Placental epithelial cell (primary cell): Measurements from ENCODE around the gene TBC1D10B. TPM values are rescaled to one million over a fixed set of nuclear protein-coding genes. Genes with fewer than 3 reads are reported as not detected.
A peak's percentile ranks its signal among the peaks of the same experiment; 100 is the strongest.

Source experiments
- small RNA-seq: library from RNA; depleted of rRNA; stranded (forward); fragments of <200 nt; gene quantifications from one replicate; pipeline ENCODE3, GENCODE V24; 2012
- total RNA-seq: library from RNA; depleted of rRNA; stranded (reverse); fragments of >200 nt; gene quantifications from 2 replicates; pipeline ENCODE4 v1.2.3, GENCODE V29; 2012

The TBC1D10B gene, protein sequence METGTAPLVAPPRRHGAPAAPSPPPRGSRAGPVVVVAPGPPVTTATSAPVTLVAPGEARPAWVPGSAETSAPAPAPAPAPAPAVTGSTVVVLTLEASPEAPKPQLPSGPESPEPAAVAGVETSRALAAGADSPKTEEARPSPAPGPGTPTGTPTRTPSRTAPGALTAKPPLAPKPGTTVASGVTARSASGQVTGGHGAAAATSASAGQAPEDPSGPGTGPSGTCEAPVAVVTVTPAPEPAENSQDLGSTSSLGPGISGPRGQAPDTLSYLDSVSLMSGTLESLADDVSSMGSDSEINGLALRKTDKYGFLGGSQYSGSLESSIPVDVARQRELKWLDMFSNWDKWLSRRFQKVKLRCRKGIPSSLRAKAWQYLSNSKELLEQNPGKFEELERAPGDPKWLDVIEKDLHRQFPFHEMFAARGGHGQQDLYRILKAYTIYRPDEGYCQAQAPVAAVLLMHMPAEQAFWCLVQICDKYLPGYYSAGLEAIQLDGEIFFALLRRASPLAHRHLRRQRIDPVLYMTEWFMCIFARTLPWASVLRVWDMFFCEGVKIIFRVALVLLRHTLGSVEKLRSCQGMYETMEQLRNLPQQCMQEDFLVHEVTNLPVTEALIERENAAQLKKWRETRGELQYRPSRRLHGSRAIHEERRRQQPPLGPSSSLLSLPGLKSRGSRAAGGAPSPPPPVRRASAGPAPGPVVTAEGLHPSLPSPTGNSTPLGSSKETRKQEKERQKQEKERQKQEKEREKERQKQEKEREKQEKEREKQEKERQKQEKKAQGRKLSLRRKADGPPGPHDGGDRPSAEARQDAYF
- 31.7 and 39.7 TPM in 2 replicates for total RNA-seq

DNA sequence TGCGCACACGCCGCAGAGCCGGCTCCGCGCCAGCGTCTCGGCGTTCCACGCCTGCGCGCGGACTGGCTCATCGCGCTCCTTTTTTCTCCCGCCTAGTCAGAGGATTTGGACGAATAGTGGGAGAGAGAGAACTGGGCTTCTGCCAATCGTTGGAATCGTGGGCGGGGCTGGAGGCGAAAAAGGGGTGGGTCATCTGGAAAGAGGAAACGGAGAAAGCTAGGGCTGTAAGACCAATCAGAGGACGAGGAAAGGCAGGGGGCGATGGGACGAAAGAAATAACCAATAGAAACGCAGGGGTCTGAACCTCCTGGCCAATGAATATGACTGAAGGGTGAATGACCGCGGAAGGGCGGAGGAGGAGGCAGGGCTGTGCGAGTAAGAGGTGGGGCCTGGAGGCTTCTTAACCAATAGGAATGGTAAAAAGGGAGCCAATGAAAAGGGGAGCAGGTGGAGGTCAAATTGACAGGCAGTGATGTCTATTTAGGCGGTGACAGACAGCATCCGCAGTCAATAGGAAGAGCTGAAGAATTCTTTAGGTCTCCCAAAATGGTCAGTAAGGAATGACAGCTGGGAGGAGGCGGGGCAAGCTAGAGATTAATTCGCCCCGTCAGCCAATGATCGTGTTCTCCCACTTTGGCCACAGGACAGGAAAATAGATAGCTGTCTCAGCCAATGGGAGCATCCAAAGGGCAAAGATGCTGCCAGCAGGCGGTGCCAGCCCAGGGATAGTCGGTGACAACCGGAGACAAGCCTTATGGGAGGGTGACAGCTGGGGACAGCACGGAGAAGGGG is at the start of gene TBC1D10B:
Gene TBC1D10B (minus strand): TSS at position 39 of the 792 bp plus-strand sequence. CDS start 311 bp downstream, outside the sequence.

DNA sequence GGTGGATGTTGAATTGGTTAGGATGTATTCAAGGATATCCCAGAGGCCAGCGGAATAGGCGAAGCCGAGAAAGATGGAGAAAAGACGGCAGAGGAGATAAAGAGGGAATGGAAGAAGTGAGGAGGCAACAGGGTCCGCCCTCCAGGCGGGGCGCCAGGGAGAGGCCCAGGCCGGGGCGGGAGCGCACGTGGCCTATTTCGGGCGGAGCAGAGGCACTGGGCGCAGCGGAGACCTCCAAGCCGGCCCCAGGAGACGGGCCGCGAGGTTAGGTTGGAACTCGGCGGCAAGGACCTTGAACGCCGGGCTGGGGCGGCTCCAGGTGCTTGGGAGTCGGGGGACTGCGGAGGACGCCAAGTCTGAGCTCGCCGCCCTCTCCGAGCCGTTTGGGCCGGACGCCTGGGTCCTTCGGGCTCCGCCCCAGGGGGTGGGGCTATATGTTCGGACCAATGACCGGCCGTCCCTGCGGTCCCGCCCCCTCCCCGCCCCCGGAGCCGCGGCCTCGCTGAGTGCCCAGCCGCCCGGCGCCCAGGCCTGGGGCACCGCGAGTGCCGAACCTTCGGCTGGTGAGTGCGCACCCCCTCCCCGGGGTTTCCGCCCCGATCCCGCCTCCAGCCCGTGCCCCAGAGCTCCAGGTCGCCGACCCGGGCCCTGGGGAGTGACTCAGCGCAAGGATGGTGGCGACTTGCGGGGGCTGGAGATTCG is 37.0 kb upstream of the TBC1D10B start, which contains the start of gene ZNF771:
Gene ZNF771 (plus strand): TSS at position 505 of the 702 bp plus-strand sequence. CDS start 448 bp downstream, outside the sequence.

DNA sequence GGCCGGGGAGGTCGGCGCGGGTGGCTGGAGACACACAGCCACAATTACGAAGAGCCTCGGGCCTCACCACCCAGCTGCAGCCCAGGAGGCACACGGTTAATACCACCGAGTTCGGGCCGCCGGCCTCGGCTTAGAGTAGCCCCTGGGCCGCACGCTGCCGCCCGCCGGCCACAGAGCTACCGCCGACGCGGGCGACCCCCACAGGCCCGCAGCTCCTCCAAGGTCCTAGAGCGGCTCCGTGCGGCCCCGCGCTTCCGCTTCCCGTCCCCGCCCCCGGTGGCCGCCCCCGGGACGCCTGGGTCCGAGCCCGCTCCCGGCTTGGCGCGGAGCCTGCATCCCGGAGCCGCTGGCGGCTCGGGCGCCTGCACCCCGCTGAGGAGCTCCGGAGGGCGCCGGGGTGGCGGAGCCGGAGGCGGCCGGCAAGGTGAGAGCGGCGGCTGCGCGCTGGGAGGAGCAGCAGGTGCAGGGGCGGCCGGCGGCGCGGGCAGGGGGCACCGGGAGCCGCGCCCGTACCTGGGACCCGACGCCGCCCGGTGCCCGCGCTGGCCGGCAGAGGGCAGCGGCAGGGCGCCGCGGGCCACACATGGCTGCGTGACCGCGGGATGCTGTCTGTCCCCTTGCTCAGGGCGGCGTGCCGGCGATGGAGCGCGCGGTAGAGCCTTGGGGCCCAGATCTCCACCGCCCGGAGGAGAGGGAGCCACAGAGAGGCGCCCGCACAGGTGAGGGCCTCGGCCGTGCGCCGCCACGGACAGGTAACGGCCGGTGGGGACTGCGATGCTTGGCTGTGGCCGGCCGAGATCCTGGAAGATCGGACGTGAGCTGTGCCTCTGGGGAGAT is 25.1 kb upstream of the TBC1D10B start, which contains the start of gene ZNF48:
Gene ZNF48 (plus strand): TSS at position 266 of the 837 bp plus-strand sequence. CDS start 375 bp downstream, at position 641.

DNA sequence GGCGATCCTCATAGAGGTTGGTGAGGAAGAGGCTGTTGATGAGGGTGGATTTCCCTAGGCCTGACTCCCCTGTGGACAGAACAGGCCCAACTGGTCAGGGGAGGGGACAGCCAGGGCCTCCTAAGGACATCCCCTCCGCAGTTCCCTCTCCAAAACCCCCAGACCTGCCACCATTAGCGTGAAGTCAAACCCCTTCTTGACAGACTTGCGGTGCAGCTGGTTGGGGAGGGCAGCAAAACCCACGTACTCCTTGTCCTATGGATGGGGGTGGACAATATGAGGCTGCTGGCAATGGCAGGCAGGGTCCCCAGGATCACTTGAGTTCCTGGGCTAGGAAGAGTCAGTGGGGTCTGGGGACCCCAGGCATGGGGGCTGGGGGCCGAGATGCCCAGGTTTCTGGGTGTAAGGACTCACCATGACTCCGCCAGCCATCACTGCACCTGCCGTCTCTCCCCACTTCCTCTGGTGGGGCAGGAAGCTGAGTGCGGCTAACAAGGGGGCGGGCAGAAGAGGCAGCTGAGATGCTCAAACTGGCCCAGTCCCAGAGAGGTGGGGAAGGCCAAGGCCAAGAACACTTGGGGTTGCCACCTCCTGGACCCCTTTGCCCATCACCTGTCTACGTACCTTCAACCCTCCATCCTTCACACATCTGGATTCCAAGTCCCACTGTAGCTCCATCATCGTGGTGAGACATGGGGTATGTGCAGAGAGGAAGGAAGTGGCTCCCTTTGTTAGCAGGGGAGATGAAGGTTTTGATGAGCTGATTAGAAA is 12.0 kb upstream of the TBC1D10B start, which contains the start of gene SEPTIN1:
Gene SEPTIN1 (minus strand): TSS at position 451 of the 771 bp plus-strand sequence. CDS start 19 bp downstream, at position 432.

DNA sequence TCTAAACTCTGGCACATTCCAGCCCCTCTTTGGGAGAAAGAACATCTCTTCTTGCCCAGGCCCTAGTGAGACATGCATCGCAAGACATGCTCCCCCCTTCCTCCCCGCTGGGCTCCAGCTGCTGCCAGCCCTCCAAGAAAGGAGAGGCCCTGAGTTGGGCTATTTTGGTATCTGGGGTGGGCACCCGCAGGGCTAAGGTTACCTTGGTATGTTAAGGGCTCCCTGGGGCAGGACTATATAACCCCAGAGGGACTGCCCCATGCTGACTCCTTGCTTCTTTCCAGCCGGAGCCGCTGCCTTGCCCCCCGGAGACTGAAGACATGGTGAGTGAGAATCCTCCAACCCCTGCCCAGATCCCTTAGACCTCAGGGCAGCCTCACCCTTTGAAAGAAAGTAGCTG is 4.2 kb upstream of the TBC1D10B start, which contains the start of gene MYL11:
Gene MYL11 (plus strand): TSS at position 265 of the 400 bp plus-strand sequence. CDS start 56 bp downstream, at position 321.

DNA sequence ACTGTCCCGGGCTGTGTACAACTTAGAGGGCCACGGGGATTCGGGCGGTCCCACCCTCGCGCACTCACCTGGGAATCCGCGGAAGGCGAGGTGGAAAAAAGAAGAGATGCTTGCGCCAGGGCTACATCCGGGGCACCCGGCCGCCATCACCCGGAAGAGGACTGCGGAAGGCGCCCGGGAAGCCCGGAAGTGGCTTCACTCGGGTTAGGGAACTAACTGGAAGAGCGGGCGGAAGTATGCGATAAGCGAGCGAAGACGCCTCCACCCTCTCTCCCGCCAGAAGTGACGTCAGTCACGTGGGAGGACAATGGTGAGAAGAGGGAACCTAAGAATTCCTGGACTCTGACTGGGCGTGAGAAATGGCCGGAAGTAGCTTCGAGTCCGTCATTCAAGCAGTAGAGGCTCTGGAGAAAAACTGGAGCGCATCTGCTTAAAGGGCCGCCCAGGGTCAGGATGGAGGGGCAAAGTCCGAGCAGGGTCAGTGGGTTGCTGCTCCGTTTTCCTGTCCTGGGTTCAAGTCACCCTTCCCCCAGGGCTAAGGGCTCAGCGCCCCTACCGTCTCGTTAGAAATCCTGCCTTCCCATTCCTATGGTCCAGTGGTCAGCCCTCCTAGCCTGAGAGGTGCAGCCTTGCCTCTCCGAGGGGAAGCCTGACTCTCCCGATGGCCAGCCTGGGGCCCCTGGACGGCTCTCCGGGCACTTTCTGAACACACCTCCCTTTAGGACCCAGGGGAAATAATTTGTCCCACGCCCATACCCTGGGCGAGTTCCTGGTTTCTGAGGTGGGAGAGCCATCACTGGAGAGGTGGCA is 14.9 kb downstream of the TBC1D10B start, which contains the start of gene CD2BP2:
Gene CD2BP2 (minus strand): TSS at position 165 of the 810 bp plus-strand sequence. CDS start 627 bp downstream, outside the sequence.

Small RNA genes lying within 50 kb of the gene (small RNA-seq; reads per million reads assigned to genes)
- 4.5 reads per million, percentile 90 among the genes with 10 or more reads in this experiment for gene RF00406

Other genes with a start within 250 kb of the TBC1D10B start
- gene MAPK3, start 247.3 kb downstream of the TBC1D10B start, total RNA-seq, result 36.5 and 36.7 TPM in 2 replicates
- gene CORO1A, start 186.9 kb downstream of the TBC1D10B start, total RNA-seq, result 5.1 and 5.7 TPM in 2 replicates
- gene BOLA2B, start 176.8 kb downstream of the TBC1D10B start, total RNA-seq, result 42.0 and 117 TPM in 2 replicates
- 21.9 and 46.3 TPM in 2 replicates for gene SLX1A, start 176.6 kb downstream of the TBC1D10B start, total RNA-seq
- 4.1 and 4.7 TPM in 2 replicates for gene SULT1A3, start 171.2 kb downstream of the TBC1D10B start, total RNA-seq
- 0.33 and 0.39 TPM in 2 replicates for gene NPIPB13, start 122.0 kb downstream of the TBC1D10B start, total RNA-seq
- 37.5 and 38.1 TPM in 2 replicates for gene CD2BP2, start 15.2 kb downstream of the TBC1D10B start, total RNA-seq
- not detected in 2 replicates for gene MYL11, start 4.3 kb upstream of the TBC1D10B start, total RNA-seq
- 0.39 TPM in 1 of 2 replicates, not detected in the other for gene SEPTIN1, start 12.1 kb upstream of the TBC1D10B start, total RNA-seq
- 6.7 and 8.4 TPM in 2 replicates for gene ZNF48, start 24.9 kb upstream of the TBC1D10B start, total RNA-seq
- gene ZNF771, start 37.1 kb upstream of the TBC1D10B start, total RNA-seq, result 7.1 and 11.8 TPM in 2 replicates
- gene DCTPP1, start 59.5 kb upstream of the TBC1D10B start, total RNA-seq, result 13.0 and 15.4 TPM in 2 replicates
- 7.4 and 8.6 TPM in 2 replicates for gene SEPHS2, start 75.4 kb upstream of the TBC1D10B start, total RNA-seq
- not detected in 2 replicates for gene ITGAL, start 102.2 kb upstream of the TBC1D10B start, total RNA-seq
- gene ZNF768, start 156.1 kb upstream of the TBC1D10B start, total RNA-seq, result 28.7 and 36.7 TPM in 2 replicates
- gene ZNF747, start 164.4 kb upstream of the TBC1D10B start, total RNA-seq, result 21.5 and 25.1 TPM in 2 replicates
- gene ZNF764, start 187.9 kb upstream of the TBC1D10B start, total RNA-seq, result 6.6 and 7.5 TPM in 2 replicates
- 5.1 and 14.5 TPM in 2 replicates for gene ZNF688, start 201.2 kb upstream of the TBC1D10B start, total RNA-seq
- 9.2 and 14.1 TPM in 2 replicates for gene ZNF785, start 215.2 kb upstream of the TBC1D10B start, total RNA-seq
- 5.9 and 10.7 TPM in 2 replicates for gene ZNF689, start 239.9 kb upstream of the TBC1D10B start, total RNA-seq